ENCODE results near the gene PDHA2.

GRCh38 chr4:95877636-95878035 lies 37.7 kb downstream of the PDHA2 start:
- TF ChIP-seq CTCF (IDR thresholded peaks at IDR 0.05) (no peak), POLR2A (IDR thresholded peaks at IDR 0.05) (no peak), POLR2AphosphoS5 (IDR thresholded peaks at IDR 0.05) (no peak)

Data from sigmoid colon (tissue), 4 donors.